Panc1 (cell line): ENCODE measurements around the gene TBC1D24.

Source experiments
- POLR2AphosphoS5 ChIP-seq: IDR thresholded peaks from 2 replicates; pipeline ENCODE4 v1.6.1; 2012; ENCODE audit warnings: mild to moderate bottlenecking, low read depth, low read length, moderate library complexity
- TF ChIP-seq, protein P1 (sequence below): fragments of 450-650 bp; IDR thresholded peaks from 2 replicates; pipeline ENCODE4 v1.5.1; 2017; ENCODE audit warnings: mild to moderate bottlenecking
- TF ChIP-seq, protein P2 (sequence below), 2 experiments: IDR thresholded peaks; 2 replicates each; pipeline ENCODE4 v1.6.1; 2011 to 2012; ENCODE audit warnings: low read depth in 2 of 2, control low read depth in 1 of 2, low read length in 1 of 2, mild to moderate bottlenecking in 1 of 2, moderate library complexity in 1 of 2; ENCODE audit not compliant: insufficient read depth in 1 of 2

DNA sequence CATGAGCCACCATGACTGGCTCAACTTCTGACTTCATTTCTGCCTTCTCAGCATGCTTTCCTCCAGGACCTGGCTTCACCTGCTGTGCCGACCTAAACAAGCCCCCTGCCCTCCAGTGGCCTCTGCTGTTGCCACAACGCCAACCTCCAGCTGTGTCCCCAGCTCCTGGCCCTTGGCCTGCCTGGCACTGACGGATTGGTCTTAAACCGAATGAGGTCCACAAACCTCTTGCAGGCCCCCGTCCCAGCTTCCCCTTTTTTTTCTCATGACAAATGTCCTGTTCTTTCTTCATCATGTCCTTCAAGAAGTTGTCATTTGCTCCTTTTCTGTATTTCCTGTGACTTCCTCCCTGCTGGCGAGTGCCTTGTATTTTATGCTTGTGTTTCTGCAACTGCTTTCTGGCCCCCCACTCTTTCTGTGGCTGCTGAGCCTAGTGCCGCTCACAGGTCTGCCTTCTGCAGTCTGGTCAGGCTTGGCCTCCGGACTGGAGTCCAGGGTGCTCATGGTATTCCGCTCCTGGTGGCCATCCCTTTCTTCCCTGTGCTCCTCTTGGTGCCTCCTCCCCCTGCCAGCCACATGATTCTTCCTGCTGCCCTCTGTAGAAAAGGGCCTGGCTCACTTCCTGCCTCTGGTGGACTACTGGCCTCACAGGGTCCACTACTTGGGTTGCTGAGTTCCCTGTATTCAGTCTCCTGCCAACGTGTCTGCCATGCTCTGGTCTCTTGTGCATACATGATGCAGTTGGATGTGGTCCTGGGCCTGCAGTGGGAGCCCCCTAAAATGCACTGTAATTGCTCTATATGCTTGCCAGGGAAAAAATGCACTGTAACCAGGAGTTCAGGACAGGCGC, 41.7 kb downstream of the TBC1D24 start:
- TF ChIP-seq, protein P1, sequence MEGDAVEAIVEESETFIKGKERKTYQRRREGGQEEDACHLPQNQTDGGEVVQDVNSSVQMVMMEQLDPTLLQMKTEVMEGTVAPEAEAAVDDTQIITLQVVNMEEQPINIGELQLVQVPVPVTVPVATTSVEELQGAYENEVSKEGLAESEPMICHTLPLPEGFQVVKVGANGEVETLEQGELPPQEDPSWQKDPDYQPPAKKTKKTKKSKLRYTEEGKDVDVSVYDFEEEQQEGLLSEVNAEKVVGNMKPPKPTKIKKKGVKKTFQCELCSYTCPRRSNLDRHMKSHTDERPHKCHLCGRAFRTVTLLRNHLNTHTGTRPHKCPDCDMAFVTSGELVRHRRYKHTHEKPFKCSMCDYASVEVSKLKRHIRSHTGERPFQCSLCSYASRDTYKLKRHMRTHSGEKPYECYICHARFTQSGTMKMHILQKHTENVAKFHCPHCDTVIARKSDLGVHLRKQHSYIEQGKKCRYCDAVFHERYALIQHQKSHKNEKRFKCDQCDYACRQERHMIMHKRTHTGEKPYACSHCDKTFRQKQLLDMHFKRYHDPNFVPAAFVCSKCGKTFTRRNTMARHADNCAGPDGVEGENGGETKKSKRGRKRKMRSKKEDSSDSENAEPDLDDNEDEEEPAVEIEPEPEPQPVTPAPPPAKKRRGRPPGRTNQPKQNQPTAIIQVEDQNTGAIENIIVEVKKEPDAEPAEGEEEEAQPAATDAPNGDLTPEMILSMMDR, result no peak
- TF ChIP-seq POLR2AphosphoS5, result no peak
- TF ChIP-seq, protein P2, sequence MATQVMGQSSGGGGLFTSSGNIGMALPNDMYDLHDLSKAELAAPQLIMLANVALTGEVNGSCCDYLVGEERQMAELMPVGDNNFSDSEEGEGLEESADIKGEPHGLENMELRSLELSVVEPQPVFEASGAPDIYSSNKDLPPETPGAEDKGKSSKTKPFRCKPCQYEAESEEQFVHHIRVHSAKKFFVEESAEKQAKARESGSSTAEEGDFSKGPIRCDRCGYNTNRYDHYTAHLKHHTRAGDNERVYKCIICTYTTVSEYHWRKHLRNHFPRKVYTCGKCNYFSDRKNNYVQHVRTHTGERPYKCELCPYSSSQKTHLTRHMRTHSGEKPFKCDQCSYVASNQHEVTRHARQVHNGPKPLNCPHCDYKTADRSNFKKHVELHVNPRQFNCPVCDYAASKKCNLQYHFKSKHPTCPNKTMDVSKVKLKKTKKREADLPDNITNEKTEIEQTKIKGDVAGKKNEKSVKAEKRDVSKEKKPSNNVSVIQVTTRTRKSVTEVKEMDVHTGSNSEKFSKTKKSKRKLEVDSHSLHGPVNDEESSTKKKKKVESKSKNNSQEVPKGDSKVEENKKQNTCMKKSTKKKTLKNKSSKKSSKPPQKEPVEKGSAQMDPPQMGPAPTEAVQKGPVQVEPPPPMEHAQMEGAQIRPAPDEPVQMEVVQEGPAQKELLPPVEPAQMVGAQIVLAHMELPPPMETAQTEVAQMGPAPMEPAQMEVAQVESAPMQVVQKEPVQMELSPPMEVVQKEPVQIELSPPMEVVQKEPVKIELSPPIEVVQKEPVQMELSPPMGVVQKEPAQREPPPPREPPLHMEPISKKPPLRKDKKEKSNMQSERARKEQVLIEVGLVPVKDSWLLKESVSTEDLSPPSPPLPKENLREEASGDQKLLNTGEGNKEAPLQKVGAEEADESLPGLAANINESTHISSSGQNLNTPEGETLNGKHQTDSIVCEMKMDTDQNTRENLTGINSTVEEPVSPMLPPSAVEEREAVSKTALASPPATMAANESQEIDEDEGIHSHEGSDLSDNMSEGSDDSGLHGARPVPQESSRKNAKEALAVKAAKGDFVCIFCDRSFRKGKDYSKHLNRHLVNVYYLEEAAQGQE (IDR thresholded peaks at IDR 0.05; ENCODE audit: insufficient read depth in 1 of 2, low read depth in 2 of 2, low read length in 1 of 2), result no peak
